ENCODE data around the gene CEPT1.

GRCh38 chr1:111222308-111223125 is 82.5 kb downstream of the CEPT1 start:
- no peak for TF ChIP-seq STAT6 (CRISPR knock-in tag; IDR thresholded peaks at IDR 0.05)
- TF ChIP-seq SREBF2 (CRISPR knock-in tag; IDR thresholded peaks at IDR 0.05), result no peak
- no peak for TF ChIP-seq MBD1 (CRISPR knock-in tag; IDR thresholded peaks at IDR 0.05)
- TF ChIP-seq ZNF280B (CRISPR knock-in tag; IDR thresholded peaks at IDR 0.05), result no peak

Measured in K562 (cell line).